Mesenteric fat pad (tissue), 1 donor: ENCODE results near the gene TMPRSS5. TPM values are rescaled to one million over a fixed set of nuclear protein-coding genes. Genes with fewer than 3 reads are reported as not detected.

Source experiments
- DNase-seq: peaks from one replicate; pipeline ENCODE4 v3.0.0-alpha.2; 2020; ENCODE audit warnings: low spot score
- total RNA-seq: library from RNA; stranded (reverse); fragmentation: NEBNext Ultra II Directional; extraction: Animal tissue kit (Norgen Biotek cat#: 25700); gene quantifications from one replicate; pipeline ENCODE4 v1.2.1, GENCODE V29; 2021
- donor health status: DM: yes; HTN: yes; CAD: no.

TMPRSS5 gene
- total RNA-seq, 1 donor from 2014 or later: 0.80 TPM

DNA sequence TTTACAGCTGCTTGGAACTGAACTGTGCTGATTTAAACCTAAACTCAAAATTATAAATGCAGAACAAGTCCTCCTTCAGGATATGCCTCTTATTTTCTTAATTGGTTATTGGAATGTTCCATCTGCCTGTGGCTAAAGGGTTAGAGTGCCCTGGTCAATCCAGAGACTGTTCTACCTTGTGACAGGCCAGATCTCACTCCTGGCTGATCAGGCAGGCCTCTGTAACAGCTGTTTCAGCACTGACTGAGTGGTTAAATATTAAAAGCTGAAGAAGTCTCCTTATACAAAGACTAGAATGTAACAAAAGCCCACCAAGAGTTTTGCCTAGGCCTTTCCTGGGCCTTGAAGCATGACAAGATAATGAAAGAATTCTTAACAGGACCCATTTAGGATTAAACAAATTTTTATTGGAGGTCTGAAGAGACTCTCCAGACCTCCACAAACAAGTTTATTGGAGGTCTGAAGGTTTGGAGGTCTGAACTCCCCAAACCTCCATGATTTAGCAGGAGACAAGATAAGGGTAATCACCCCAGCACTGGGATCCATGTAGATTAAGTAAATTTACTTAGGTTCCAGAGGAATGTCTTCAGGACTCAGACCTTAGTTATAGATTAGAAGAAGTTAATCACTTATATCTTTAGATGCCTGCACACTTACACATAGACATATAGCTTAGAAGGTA lies 35.8 kb downstream of the TMPRSS5 start:
- DNase-seq: no peak

GRCh38 chr11:113668255-113668654 lies 37.9 kb downstream of the TMPRSS5 start:
- no peak for DNase-seq

- DNase-seq: no peak
Observed at GRCh38 chr11:113667801-113668200, 38.3 kb downstream of the TMPRSS5 start.

- no peak for DNase-seq
Observed at GRCh38 chr11:113666584-113666983, 39.5 kb downstream of the TMPRSS5 start.

DNA sequence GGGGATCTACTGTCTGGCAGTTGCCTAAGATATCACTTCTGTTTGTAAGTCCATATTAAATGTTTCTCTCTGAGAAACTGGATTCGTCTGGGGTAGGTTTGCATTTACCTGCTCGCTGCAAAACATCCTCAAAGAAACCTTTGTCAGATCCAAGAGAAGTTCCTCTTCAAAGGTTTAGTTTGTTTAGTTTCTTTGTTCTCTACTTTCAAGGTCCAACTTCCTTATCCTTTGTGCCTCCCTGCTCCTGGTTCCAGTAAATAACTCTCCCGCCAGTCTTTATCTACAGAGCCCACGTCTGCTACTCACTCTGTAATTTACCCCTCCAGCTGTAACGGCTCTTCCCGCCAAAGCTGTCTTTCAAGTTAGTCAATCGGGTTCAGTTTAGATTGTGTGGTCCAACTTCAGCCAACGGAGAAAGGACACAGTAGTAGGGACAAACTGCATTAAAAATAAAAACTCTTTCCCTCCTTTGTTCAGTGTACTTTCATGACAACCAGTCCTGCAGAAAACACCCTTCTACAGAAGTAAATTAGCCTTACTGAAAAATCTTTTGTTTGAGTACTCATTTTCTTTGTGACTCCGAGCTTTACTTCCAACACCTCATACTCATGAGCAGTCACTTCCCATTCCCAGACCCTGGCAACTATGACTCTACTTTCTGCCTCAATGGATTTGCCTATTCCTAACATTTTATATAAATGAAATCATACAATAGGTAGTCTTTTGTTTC lies 41.0 kb downstream of the TMPRSS5 start:
- DNase-seq: no peak

GRCh38 chr11:113664069-113664980 lies 41.8 kb downstream of the TMPRSS5 start:
- no peak for DNase-seq

- DNase-seq: no peak
Observed at GRCh38 chr11:113663567-113663966, 42.5 kb downstream of the TMPRSS5 start.

DNA sequence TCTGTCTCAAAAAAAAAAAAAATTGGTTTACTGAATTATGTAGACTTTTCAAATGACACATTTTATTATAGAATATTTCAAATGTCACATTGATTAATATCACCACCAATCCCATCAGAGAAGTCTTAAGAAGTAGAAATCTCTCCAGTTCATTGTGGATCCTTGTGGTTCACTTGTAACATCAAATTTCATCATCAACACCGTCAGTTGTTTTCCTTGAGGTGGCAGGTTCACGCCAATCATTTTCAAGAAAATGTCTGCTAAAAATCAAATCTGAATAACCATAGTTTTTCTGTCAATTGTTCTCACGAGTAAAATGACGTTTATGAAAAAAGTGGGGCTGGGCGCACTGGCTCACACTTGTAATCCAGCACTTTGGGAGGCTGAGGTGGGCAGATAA lies 50.3 kb downstream of the TMPRSS5 start:
- DNase-seq: no peak

- no peak for DNase-seq
Observed at GRCh38 chr11:113651023-113651422, 55.1 kb downstream of the TMPRSS5 start.

GRCh38 chr11:113649311-113649710 lies 56.8 kb downstream of the TMPRSS5 start:
- no peak for DNase-seq

- no peak for DNase-seq
Observed at GRCh38 chr11:113647856-113648255, 58.3 kb downstream of the TMPRSS5 start.

GRCh38 chr11:113647108-113647507 lies 59.0 kb downstream of the TMPRSS5 start:
- no peak for DNase-seq

DNA sequence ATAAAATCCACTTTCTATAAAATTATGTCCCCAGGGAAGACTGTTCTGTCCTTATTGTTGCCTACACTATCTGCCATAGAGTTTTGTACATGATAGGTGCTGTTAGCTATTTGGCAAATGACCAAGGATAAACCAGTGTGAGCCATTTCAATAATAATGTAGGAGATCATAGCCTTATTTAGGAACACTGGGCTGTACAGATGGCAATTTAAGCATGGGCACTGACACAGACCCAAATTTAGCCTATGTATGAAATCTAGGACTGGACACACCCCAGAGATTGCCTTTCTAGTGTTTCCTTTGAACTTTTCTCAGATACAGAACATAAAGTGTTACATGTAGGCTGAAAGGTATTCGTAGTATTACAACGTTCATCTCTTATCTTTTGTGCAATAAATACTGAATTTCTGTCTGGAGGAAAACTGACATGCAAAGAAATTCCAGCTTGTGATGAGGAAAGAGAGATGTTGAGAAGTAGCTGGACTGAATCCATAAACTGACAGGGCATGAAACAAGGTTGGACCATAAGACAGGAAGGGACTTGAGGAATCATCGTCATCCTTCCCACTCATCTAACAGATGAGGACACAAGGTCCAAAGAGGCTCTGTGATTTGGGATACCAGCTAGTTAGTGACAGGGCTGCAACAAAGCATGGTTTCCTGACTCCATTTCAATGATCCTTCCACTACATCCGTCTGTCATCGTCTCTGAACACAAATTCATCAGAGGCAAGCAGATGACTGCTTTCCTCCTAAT lies 60.3 kb downstream of the TMPRSS5 start:
- no peak for DNase-seq

- DNase-seq: no peak
Observed at GRCh38 chr11:113644605-113645004, 61.5 kb downstream of the TMPRSS5 start.

GRCh38 chr11:113643701-113644100 lies 62.4 kb downstream of the TMPRSS5 start:
- DNase-seq: no peak

- no peak for DNase-seq
Observed at GRCh38 chr11:113643006-113643585, 63.0 kb downstream of the TMPRSS5 start.

DNA sequence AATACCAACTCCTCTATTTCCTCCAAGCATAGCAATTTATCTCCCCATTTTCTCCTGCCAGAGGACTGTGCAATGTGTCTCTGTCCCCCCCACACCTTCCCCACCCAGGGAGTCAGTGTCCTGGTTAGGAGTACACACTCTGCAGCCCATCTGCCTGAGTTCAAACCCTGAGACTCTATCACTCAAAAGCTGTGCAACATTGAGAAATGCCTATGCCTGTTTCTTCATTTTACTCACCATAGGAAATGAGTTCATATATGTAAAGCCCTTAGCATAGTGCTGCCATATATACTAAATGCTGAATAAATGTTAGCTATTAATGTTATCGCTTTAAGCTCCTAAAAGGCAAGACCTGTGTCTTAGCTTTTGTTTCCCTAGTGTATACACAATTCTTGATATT lies 64.0 kb downstream of the TMPRSS5 start:
- DNase-seq: no peak

- DNase-seq: no peak
Observed at GRCh38 chr11:113638376-113638775, 67.7 kb downstream of the TMPRSS5 start.

DNA sequence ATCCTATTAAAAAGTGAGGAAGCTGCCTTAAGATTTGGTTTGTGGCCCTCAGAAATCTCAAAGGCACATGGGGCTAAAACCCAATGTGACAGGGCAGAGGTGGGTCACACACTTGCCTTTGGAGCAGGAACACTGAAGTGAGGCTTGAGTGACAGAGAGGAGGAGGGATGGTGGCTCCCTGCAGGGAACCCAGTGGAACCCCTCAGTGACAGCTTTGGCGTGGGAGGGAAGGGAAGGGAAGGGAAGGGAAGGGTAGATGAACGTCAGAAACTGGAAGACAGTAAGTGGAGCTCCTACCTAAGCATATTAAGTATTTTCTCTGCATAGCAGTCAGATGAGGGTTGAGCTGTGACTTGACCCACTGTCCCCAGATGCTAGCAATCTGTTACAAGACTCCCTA lies 68.5 kb downstream of the TMPRSS5 start:
- no peak for DNase-seq
